H1 (cell line): ENCODE data around the gene REM2. TPM values are rescaled to one million over a fixed set of nuclear protein-coding genes. Genes with fewer than 3 reads are reported as not detected.

Source experiments
- ATF3 ChIP-seq: IDR thresholded peaks from 2 replicates; pipeline ENCODE4 v1.6.1; 2011; ENCODE audit warnings: low read depth, mild to moderate bottlenecking, low read length; ENCODE audit not compliant: insufficient read depth
- CHD7 ChIP-seq: fragments of 300-600 bp; sonication (generic); IDR thresholded peaks from 2 replicates; pipeline ENCODE4 v1.7.1; 2012; ENCODE audit warnings: low read length, moderate library complexity, mild to moderate bottlenecking, inconsistent platforms; ENCODE audit not compliant: insufficient replicate concordance
- JUN ChIP-seq: IDR thresholded peaks from 2 replicates; pipeline ENCODE4 v1.6.1; 2011; ENCODE audit warnings: low read depth, mild to moderate bottlenecking, improper control_type of control experiment, low read length
- KDM1A ChIP-seq: fragments of 200-600, 300-600 bp; sonication (generic); IDR thresholded peaks from 2 replicates; pipeline ENCODE4 v1.7.1; 2016; ENCODE audit warnings: mild to moderate bottlenecking, low read length, borderline replicate concordance
- RXRA ChIP-seq: IDR thresholded peaks from 2 replicates; pipeline ENCODE4 v1.6.1; 2011; ENCODE audit warnings: low read depth, mild to moderate bottlenecking, low read length, moderate library complexity; ENCODE audit not compliant: insufficient read depth
- SIN3A ChIP-seq, 2 experiments: IDR thresholded peaks in 1 of 2; conservative IDR thresholded peaks in 1 of 2; 2 replicates each; pipeline ENCODE4 v1.6.1; 2011 to 2012; ENCODE audit warnings: low read length in 2 of 2, improper control_type of control experiment in 1 of 2, low read depth in 1 of 2, mild to moderate bottlenecking in 1 of 2
- SP2 ChIP-seq: IDR thresholded peaks from 2 replicates; pipeline ENCODE4 v1.6.1; 2012; ENCODE audit warnings: mild to moderate bottlenecking, low read length, inconsistent platforms
- SUZ12 ChIP-seq: fragments of 200-600 bp; sonication (generic); IDR thresholded peaks from 2 replicates; pipeline ENCODE4 v1.6.1; 2012; ENCODE audit warnings: mild to moderate bottlenecking, inconsistent platforms, low read length, moderate library complexity, mixed read lengths
- TEAD4 ChIP-seq: IDR thresholded peaks from 2 replicates; pipeline ENCODE4 v1.6.1; 2012; ENCODE audit warnings: low read depth, low read length, inconsistent platforms, mixed read lengths
- polyA plus RNA-seq, 7 experiments: library from polyadenylated mRNA; depleted of rRNA in 3 of 7; stranded (reverse) in 5 of 7; unstranded in 2 of 7; fragments of >200 nt in 5 of 7; fragments of 200-250 nt in 2 of 7; gene quantifications; 1 replicate in 5 of 7; 2 replicates in 1 of 7; 4 replicates in 1 of 7; pipeline versions ENCODE4 v1.2.1 to v1.2.3, GENCODE V29; 2011 to 2013; ENCODE audit warnings: missing spikeins in 2 of 7, mixed read lengths in 2 of 7
- total RNA-seq: library from RNA; stranded (reverse); fragmentation: NEBNext Ultra II Directional; extraction: Animal tissue kit (Norgen Biotek cat#: 25700); gene quantifications from 2 replicates; pipeline ENCODE4 v1.2.1, GENCODE V29; 2021

Gene REM2
- total and polyA plus RNA-seq, 2 of the 8 experiments (the other 6 are each of a cell fraction or from before 2014, with no cell fraction given) = 1.00 to 1.1 TPM

- TF ChIP-seq RXRA = no peak
- no peak for TF ChIP-seq CHD7
- TF ChIP-seq KDM1A = no peak
- TF ChIP-seq SUZ12 = no peak
- TF ChIP-seq SP2 = no peak
- TF ChIP-seq SIN3A (conservative IDR thresholded peaks at IDR 0.05 in 1 of 2, IDR thresholded peaks at IDR 0.05 in 1 of 2; ENCODE audit: low read depth in 1 of 2, low read length in 2 of 2) = peak; percentile 45 to 64; a peak in 1 of 4 replicates
- TF ChIP-seq ATF3 = no peak
- TF ChIP-seq JUN = no peak
- no peak for TF ChIP-seq TEAD4
These were observed 3.7 kb downstream of the REM2 start (continued) for GRCh38 chr14:22886500-22887259.
